HG03060 (cell line): ENCODE measurements around the gene BCKDHB.
"Not testable (repeated sequence)": the region's sequence is repeated elsewhere in the genome, so short reads cannot be mapped to it uniquely, and the experiment has no call there.

Source experiments
- ATAC-seq: cut with Tn5 transposase; IDR thresholded peaks from one replicate; pipeline ENCODE4 v1.9.1; 2021; ENCODE audit warnings: low read depth, moderate number of reproducible peaks; ENCODE audit not compliant: unreplicated experiment

The BCKDHB gene

DNA sequence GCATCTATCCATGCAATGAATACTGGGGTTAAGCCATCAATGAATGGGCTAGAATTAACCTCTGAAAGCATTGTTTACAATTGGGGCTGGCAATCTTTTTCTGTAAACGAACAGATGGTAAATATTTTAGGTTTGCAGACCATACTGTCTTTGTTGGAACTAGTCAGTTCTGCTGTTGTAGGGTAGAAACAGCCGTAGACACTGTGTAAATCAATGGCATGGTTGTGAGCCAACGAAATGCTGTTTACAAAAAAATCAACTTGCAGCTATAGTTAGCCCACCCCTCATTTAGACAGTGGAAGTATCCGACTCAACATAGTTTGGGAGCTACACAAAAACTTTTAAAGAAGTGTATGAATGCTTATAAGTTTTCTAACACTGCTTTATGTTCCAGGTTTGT is 91.5 kb downstream of the BCKDHB start:
- no peak for ATAC-seq

DNA sequence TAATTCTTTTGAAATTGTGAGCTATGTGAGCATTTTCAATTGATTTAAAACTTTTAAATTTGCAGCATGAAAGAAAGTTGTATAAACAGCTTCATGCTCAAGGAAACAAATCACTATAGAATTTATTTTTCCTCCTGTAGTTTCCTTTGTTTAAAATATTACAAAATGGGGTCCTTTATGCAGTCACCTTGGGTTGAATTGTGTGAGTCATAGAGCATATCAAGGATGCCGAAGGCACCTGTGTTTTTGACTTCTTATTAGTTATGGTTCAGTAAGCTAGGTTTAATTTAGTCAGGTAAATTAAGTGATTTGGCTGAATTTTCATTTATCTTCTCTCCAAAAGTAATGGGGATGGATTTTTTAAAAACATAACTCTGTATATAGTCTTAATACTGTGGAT is 96.8 kb downstream of the BCKDHB start:
- ATAC-seq: no peak

DNA sequence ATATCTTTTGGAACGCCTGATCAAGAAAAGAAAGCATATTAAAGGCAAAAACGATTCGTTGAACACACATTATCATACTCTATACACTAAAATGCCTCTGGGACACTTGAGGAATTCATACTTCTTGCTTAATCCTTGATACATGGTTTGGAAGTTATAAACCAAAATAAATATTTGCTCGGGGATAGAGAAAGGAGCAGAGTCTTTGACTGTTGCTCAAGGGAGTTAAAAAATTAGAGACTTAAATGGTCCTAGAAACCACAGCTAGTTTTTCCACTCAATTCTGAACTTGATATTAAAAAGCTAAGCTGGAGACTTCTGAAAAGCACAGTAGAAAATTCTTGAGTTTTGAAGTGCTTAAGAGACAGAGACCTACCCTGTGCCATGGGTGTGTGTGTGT is 98.9 kb downstream of the BCKDHB start:
- no peak for ATAC-seq

DNA sequence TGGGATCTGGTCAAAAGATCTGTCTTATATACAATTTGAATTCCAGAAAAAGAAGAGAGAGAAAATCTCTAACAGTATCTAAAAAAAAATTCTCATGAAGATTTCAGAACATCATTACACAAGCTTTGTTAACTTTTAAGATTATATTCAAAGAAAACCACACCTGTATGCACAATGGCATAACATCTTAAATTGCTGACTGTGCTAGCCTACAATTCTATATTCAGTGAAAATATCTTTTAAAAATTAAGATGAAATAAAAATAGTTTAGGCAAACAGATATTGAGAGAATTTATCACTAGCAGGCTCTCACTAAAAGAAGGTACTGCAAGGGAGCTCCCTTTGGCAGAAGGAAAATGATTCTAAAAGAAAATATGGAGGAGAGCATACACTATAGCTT is 100.3 kb downstream of the BCKDHB start:
- no peak for ATAC-seq

DNA sequence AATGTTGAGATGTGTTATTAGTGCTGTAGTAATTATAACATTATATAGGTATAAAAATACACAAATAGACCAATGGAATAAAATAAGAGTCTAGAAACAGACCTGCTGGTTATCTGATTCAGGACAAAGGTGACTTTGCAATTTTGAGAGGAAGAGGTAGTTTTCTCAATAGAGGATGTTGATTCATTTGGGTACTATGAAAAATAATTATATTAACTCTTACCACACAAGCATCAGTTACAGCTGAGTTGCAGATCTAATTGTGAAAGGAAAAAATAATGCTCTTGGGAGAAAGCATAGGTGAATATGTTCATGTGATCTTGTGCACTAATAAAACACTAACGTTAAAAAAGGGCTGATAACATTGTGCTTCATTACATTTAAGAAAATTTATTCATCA is 103.0 kb downstream of the BCKDHB start:
- peak; percentile 35 for ATAC-seq

DNA sequence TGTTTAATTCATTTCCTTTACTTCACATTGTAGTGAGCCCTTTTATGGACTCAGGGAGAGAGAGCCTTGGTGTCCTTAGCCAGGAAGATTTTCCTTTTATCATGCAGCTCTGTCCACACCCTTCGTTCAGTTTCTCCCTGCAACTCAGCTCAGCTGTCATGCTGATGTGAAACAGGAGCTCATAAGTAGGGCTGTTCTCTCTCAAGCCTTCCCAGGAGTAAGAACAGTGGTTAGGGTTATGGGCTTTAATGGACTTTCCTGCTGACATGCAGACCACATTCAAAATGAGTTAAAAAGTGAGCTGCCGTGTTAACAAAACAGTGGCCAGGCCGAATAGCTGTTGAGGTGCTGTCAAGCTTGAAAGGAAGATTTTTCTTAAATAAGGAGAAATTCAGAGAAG is 104.1 kb downstream of the BCKDHB start:
- ATAC-seq: no peak

DNA sequence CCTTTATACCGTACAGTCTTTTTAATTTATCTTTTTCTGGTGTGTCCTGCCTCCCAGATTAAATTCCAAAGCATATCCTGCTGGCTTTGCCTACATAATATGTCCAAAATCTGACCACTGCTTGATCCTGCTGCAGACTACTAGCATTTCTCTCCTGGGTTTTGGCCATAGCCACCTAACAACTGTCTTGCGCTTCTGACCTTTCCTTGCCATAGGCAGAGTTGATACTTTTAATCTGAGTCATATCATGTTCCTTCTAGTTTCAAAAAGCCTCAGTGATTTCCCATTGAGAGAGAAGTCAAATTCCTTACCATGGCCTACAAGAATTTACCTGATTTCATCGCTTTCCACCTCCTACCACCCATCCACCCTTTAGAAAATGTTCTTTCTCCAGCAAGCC is 104.8 kb downstream of the BCKDHB start:
- ATAC-seq: no peak

DNA sequence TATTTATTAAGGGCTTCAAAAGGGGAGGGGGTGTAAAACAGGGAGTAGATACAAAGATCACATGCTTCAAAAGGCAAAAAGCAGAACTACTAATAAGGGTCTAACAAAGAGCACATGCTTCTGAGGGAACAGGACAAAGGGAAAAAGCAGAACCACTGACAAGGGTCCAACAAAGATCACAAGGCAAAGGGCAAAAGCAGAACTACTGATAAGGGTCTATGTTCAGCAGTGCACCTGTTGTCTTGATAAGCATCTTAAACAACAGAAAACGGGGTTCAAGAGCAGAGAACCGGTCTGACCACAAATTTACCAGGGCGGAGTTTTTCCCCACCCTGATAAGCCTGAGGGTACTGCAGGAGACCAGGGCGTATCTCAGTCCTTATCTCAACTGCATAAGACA is 105.4 kb downstream of the BCKDHB start:
- not testable (repeated sequence) for ATAC-seq

DNA sequence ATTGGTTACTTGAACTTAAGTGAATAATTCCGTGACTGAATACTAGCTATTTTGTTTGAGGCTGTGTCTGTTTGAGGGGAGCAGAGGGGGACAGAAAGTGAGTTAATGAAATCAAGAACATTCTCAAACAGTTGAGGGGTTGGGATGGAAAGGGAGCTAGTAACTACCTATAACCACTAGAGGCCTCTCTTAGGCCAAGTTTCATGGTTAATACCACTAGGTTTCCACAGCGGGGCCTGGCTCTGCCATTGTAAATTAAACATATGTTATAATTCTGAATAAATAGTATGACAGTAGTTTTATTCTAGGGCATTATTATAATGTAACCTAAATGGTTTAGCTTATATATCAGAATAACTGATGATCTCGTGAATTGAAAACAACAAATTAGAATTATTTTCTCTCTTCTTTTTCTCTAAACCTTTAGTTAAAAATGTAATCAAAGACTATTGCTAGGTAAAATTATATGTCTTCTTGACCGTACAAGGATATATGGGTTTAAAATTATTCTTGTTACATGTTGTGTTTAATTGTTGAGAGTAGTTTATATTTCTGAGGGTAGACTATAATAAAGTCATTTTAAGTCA is 108.1 kb downstream of the BCKDHB start:
- peak; percentile 70 for ATAC-seq

DNA sequence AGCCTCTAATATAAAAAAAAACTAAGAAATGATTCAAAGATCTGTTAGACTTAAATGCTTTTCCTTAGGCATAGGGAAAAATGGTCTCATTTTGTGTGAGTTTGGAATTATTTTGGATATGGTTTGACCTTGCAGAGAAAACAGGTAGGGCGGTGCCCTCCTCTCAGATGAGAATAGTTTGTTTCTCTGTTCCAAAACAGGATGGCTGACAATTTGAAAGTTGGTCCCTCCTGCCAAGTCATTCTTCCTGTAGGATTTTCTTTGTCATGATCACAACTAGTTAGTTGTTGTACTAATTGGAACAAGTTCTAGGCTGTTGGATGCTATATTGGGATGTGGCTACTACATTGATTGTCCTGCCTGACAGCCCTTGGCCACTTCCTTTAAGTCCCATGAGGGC is 108.6 kb downstream of the BCKDHB start:
- no peak for ATAC-seq

DNA sequence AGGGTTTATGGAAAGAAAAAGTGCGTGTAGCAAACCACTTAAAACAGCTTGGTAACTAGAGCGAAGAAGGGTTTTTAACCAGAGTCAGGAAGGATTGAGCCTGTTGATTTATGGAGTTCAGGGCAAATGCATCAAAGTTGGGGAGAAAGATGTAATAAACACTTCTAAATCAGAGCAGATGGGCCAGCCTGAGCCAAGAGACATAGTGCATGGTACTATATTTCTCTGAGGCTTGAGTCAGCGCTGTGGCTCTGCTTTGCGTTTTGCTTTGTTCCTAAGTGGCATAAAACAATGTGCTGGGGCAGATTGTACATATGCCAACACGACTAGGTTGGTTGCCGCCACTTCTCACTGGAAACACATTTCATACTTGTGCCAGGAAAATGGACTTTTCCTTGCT is 111.3 kb downstream of the BCKDHB start:
- no peak for ATAC-seq

DNA sequence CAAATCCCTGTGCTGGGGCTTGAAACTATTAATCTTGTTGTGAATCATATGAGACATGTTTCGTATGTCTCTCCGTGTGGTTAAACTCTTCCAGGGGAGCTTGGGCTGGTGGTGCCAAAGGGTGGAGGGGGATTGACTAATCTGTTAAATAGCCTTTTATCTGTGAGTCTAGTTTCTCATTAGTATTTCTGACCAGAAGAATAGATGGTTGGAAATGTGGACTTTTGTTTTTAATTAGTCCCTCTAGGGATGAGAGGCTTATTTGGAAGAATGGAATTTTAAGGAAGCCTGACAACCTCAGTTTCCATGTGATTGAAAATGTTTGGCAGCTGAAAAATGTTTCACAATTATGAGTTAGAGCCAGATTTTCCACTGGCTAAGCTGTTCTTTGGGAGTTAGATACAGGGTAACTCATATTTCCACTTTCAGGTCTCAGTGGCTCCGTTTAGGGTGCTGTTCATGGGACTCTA is 117.3 kb downstream of the BCKDHB start:
- ATAC-seq: no peak

DNA sequence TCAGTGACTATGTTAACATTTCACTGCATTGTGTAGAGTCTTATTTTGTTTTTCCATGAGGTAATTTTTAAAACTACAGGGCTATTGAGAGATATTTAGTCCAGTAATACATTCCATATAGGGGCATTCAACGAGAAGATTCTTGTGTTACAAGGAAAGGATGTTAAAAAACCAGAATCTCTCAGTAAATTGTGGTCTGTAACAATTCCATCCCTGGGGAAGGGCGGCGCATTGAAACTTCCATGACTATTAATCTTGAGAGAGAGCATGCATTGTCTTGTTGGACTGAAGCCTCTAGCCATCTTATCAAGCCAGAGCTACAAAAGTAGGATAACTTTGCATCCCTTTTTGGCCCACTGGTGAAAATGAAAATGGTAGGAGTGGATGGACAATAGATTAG is 119.7 kb downstream of the BCKDHB start:
- no peak for ATAC-seq

DNA sequence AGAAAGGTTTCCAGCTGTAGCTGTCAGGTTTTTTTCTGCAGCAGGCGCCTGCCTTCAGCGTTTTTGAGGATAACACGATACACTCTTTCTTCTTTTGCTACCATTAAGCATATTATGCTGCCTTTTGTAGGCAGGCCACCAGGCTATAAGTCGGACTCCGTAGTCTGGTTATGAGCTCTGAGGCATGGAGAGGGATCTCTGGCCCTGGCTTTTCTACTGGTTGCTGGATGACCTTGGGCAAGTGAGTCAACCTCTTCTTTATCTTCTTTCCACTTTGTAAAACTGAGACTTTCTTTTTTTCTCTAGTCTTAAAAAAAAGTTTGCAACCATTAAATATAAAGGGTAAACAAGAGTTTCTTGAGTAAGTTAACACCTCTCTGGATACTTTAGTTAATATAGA is 120.2 kb downstream of the BCKDHB start:
- no peak for ATAC-seq

DNA sequence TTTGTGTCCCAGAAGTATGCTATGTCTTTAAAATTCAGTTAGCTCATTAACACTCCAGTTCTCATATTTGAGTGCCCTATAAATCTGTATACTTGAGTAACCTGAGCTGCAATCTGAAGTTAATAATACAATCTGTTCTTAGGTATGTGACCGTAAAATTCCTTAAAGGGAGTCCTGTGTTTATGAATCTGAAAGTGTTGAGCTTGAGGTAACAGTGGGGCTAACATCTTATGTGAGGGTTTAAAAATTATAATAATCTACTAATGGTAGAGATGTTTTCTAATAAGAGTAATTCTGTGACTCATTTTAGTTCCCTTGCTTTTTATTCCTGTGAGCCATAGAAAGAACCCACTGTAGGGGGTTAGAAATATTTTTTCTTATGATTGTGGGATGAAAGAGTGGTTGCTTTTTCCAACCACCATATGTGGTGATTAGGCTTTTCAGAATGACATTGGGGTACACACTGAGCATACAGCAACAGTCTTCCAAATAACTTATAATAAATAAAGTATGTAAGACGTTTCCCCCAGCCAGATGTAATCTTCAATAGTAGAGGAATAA is 121.2 kb downstream of the BCKDHB start:
- ATAC-seq: no peak

DNA sequence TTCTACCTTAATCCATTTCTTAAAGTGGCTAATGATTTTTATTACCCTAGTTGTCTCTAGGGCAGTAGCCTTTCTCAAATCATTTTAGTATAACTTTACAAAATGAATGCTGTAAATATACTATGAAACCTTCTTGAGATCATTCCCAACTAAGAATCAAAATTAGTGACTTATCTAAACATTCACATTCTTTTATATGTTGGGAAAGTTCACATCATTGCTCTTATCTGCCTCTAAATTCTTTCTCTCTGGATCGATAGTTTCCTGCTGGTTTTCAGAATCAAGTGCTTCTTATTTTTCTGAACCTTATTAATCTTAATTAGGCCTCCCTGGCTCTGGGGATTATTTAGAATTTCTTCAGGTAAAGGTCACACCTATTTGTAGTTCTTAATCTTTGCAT is 126.8 kb downstream of the BCKDHB start:
- no peak for ATAC-seq

DNA sequence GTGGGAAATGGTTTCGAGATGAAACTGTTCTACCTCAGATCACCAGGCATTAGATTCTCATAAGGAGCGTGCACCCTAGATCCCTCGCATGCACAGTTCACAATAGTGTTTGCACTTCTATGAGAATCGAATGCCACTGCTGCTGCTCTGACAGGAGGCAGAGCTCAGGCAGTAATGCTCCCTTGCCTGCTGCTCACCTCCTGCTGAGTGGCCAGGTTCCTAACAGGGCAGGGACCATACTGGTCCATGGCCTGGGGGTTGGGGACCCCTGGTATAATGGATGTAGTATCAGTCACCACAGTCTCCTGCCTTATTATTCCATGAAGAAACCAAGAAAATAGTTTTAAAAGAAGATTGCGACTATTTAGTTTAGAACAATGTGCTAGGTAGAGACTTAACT is 127.5 kb downstream of the BCKDHB start:
- ATAC-seq: no peak

DNA sequence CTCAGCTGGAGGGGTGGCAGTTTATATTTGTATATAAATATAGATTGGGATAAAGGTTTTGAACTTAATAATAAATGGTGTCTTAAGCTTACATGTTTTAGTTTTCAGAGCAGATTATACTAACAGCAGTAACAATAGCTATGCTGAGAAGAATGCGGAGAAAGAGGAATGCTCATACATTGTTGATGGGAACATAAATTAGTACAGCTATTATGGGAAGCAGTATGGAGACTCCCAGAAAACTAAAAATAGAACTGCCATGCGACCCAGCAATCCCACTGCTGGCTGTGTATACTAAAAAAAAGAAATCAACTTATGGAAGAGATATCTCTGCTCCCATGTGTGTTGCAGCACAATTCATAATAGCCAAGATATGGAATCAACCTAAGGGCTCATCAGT is 127.9 kb downstream of the BCKDHB start:
- ATAC-seq: no peak

DNA sequence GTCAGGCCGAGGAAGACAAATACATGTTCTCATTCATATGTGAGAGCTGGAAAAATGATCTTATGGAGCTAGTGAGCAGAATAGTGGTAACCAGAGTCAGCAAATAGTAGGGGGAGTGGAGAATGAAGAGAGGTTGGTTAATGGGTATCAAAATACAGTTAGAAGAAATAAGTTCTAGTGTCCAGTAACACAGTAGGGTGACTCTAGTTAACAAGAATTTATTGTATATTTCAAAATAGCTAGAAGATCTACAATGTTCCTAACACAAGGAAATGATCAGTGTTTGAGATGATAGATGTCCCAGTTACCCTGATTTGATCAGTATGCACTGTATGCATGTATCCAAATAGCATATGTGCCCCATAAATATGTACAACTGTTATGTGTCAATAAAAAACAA is 128.4 kb downstream of the BCKDHB start:
- no peak for ATAC-seq

DNA sequence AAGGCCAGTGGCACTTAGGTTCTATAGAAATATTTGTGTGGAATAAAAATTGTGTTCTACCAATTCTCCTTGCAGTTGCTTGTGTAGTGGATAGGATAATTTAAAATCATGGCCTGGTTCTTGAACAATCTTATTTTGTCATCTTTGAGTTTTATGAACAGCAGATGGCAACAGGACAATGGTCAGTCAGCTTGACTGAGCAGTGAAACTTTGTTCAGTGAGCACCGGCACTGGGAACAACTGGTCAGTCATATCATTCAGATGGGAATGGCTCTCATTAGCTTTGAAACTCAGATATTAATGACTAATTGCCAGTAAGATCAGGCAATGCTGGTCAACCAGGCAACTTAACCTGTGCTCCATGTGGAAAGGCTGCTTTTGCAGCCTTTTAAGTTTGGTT is 129.2 kb downstream of the BCKDHB start:
- no peak for ATAC-seq

DNA sequence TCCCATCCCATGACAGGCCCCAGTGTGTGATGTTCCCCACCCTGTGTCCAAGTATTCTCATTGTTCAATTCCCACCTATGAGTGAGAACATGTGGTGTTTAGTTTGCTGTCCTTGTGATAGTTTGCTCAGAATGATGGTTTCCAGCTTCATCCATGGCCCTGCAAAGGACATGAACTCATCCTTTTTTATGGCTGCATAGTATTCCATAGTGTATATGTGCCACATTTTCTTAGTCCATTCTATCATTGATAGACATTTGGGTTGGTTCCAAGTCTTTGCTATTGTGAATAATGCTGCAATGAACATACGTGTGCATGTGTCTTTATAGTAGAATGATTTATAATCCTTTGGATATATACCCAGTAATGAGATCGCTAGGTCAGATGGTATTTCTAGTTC is 132.3 kb downstream of the BCKDHB start:
- not testable (repeated sequence) for ATAC-seq

DNA sequence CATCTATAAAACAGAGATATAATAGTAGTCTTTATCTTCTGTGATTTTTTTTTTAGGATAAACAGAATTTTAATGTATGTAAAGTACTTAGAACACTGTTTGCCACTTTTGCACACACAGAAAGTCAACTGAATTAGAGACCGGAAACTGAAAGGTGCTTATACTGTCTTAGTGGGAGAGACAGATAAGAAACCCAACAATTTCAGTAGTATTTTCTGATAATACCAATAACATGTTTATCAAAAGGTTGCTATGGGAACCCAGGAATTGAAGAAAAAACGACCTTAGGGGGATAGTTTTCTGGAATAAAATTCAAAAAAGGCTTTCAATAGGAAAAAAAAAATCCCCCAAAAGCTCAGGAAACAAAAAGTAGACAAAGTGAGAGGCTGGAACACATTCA is 138.6 kb downstream of the BCKDHB start:
- ATAC-seq: no peak

DNA sequence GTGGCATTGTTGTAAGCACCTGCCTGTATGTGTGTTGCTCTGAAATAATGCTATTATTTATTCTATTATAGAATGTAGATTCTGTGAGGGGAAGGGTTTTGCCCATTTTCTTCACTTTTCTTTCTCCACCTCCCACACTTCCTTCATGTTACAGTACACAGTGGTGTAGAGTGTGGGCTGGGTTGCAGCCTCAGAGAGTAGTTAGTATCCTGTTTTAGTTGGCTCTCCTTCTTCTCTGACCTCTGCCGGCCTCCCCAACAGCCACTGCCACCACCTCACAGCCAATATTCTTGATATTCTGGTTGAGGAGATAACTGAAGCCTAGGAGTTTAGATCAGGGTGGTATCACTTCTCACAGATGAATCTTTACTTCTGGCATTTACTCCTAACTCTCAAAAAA is 143.4 kb downstream of the BCKDHB start:
- ATAC-seq: no peak
